Mucosa of rectum (tissue), 2 donors: ENCODE measurements around the gene SEC22A.

Source experiments
- H3K27ac ChIP-seq, 2 donors: one replicate each; pipeline ENCODE4 v1.7.0; 2013; ENCODE audit warnings: inconsistent platforms in 2 of 2, low read depth in 2 of 2, low read length in 2 of 2
- H3K27me3 ChIP-seq, 2 donors: one replicate each; pipeline ENCODE4 v1.7.0; 2013; ENCODE audit warnings: low read length in 2 of 2; ENCODE audit not compliant: control insufficient read depth in 2 of 2, insufficient read depth in 2 of 2
- H3K36me3 ChIP-seq, 2 donors: one replicate each; pipeline ENCODE4 v1.7.0; 2013; ENCODE audit warnings: low read length in 2 of 2; ENCODE audit not compliant: control insufficient read depth in 2 of 2, insufficient read depth in 2 of 2
- H3K4me1 ChIP-seq, 2 donors: one replicate each; pipeline ENCODE4 v1.7.0; 2013; ENCODE audit warnings: low read length in 2 of 2, mild to moderate bottlenecking in 1 of 2; ENCODE audit not compliant: control insufficient read depth in 2 of 2, insufficient read depth in 2 of 2
- H3K4me3 ChIP-seq, 2 donors: one replicate each; pipeline ENCODE4 v1.7.0; 2013; ENCODE audit warnings: low read length in 2 of 2
- H3K9ac ChIP-seq, 2 donors: one replicate each; pipeline ENCODE4 v1.7.0; 2013; ENCODE audit warnings: low read length in 2 of 2, low read depth in 1 of 2, mild to moderate bottlenecking in 1 of 2
- H3K9me3 ChIP-seq, 2 donors: one replicate each; pipeline ENCODE4 v1.7.0; 2013; ENCODE audit warnings: low read length in 2 of 2; ENCODE audit not compliant: control insufficient read depth in 2 of 2
- donor health status: healthy.
- donor health status: Normal muscosa, but diverticular disease.

The SEC22A gene

DNA sequence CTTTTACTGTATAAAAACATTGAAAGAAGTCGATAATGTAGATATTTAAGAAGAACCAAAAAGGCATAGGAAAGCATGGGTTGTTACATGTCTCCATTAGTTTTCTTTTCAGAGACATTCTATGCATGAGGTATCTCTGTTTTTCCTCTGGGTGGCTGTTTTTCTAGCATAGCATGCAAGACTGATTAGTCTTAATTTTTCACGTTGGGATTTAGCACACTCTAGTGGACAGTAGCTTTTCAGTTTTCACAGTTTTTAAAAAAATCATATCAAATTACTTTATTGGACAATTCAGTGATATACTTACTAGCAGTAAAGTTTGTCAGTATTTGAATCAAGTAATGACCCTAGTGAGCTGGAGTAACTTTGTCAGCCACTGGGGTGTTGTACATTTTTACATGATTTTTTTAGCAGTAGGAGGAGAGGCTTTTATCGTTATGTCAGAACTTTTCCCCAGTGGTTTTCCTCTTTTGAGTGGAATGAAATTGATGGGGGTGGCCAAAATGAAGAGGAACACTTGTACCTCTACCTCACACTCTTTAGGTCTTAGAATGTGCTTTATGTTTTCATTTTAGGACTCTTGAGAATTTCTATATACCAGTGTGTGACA lies 57.2 kb downstream of the SEC22A start:
- Histone ChIP-seq H3K36me3 (peaks cover 0 to 6% of the 10 kb centered on the region in 2 donors), H3K4me1 (no peaks in the 10 kb centered on the region), H3K4me3 (no peak overlapping the region), H3K27ac (no peak overlapping the region), H3K27me3 (no peaks in the 10 kb centered on the region), H3K9me3 (no peaks in the 10 kb centered on the region), H3K9ac (no peak overlapping the region)

GRCh38 chr3:123261666-123262065 lies 59.9 kb downstream of the SEC22A start:
- Histone ChIP-seq H3K36me3 (peaks cover 0 to 4% of the 10 kb centered on the region in 2 donors), H3K9me3 (no peaks in the 10 kb centered on the region), H3K4me3 (no peak overlapping the region), H3K27ac (no peak overlapping the region), H3K9ac (no peak overlapping the region), H3K27me3 (no peaks in the 10 kb centered on the region), H3K4me1 (no peaks in the 10 kb centered on the region)

- Histone ChIP-seq H3K9ac (no peak overlapping the region), H3K4me1 (no peaks in the 10 kb centered on the region), H3K27me3 (no peaks in the 10 kb centered on the region), H3K27ac (no peak overlapping the region), H3K9me3 (no peaks in the 10 kb centered on the region), H3K36me3 (peaks cover 0 to 4% of the 10 kb centered on the region in 2 donors), H3K4me3 (no peak overlapping the region)
These were observed 60.5 kb downstream of the SEC22A start for GRCh38 chr3:123262226-123262625.

GRCh38 chr3:123262868-123263267 lies 61.1 kb downstream of the SEC22A start:
- Histone ChIP-seq H3K4me1 (no peaks in the 10 kb centered on the region), H3K4me3 (no peak overlapping the region), H3K27me3 (no peaks in the 10 kb centered on the region), H3K36me3 (peaks cover 0 to 4% of the 10 kb centered on the region in 2 donors), H3K27ac (no peak overlapping the region), H3K9ac (no peak overlapping the region), H3K9me3 (no peaks in the 10 kb centered on the region)

DNA sequence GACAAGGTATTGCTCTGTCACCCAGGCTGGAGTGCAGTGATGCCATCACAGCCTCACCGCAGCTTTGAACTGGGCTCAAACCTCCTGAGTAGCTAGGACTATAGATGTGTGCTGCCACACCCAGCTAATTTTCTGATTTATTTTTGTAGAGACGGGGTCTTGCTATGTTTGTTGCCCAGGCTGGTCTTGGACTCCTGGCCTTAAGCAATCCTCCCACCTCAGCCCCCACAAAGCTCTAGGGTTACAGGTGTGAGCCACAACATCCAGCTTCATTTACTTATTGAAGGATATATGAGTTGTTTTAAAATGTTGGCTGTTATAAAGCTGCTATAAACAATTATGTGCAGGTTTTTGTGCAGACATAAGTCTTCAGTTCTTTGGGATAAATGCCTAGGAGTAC lies 62.2 kb downstream of the SEC22A start:
- Histone ChIP-seq H3K9me3 (no peaks in the 10 kb centered on the region), H3K4me3 (no peak overlapping the region), H3K4me1 (no peaks in the 10 kb centered on the region), H3K27ac (no peak overlapping the region), H3K9ac (no peak overlapping the region), H3K36me3 (peaks cover 4 to 5% of the 10 kb centered on the region in 2 donors), H3K27me3 (no peaks in the 10 kb centered on the region)

DNA sequence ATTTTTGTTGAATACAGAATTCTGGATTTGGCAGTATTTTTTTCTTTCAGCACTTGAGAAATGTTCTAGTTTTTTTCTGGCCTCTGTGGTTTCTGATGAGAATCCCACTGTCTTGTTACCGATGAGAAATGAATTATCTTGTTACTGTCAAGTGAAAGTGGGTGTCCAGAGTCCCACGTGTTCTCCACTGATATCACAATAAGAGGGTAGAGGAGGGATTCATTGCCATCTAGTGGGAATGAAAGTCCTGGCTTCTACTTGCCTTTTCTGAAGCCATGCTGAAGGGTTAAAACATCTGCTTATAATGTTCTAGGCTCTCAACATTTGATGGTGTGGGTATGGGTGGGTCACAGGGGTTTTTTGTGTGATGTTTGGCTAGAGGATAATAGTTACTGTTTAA lies 66.1 kb downstream of the SEC22A start:
- Histone ChIP-seq H3K27me3 (no peaks in the 10 kb centered on the region), H3K4me1 (no peaks in the 10 kb centered on the region), H3K36me3 (peaks cover 5% of the 10 kb centered on the region in 2 donors), H3K9ac (no peak overlapping the region), H3K4me3 (no peak overlapping the region), H3K9me3 (no peaks in the 10 kb centered on the region), H3K27ac (no peak overlapping the region)

GRCh38 chr3:123270818-123271217 lies 69.1 kb downstream of the SEC22A start:
- H3K9ac ChIP-seq = no peak overlapping the region
- H3K36me3 ChIP-seq = peaks cover 5% of the 10 kb centered on the region in 2 donors
- H3K9me3 ChIP-seq = no peaks in the 10 kb centered on the region
- no peak overlapping the region for H3K4me3 ChIP-seq
- no peak overlapping the region for H3K27ac ChIP-seq
- no peaks in the 10 kb centered on the region for H3K27me3 ChIP-seq
- H3K4me1 ChIP-seq = no peaks in the 10 kb centered on the region

GRCh38 chr3:123271466-123272159 lies 69.9 kb downstream of the SEC22A start:
- no peaks in the 10 kb centered on the region for H3K27me3 ChIP-seq
- H3K4me1 ChIP-seq = no peaks in the 10 kb centered on the region
- no peak overlapping the region for H3K9ac ChIP-seq
- no peak overlapping the region for H3K27ac ChIP-seq
- peaks cover 5% of the 10 kb centered on the region in 2 donors for H3K36me3 ChIP-seq
- H3K4me3 ChIP-seq = no peak overlapping the region
- no peaks in the 10 kb centered on the region for H3K9me3 ChIP-seq

DNA sequence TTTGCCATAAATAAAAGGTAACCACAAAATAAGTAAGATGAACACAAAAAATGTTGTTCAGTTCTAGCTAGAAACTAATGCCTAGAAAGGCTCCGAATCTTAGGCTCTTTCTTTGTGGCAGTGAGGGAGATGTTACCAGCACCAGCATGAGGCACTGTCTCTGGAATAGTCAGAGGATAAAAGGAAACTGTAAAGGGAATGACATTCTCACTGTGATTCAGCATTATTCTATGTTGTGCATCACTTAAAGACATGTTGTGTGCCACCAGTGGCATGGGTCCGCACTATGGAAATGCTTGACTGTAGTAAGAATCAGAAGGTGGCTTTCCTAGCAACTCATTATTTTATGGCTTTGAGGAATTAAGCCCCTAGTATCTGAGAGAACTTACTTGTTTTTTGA lies 70.8 kb downstream of the SEC22A start:
- H3K27ac ChIP-seq = no peak overlapping the region

DNA sequence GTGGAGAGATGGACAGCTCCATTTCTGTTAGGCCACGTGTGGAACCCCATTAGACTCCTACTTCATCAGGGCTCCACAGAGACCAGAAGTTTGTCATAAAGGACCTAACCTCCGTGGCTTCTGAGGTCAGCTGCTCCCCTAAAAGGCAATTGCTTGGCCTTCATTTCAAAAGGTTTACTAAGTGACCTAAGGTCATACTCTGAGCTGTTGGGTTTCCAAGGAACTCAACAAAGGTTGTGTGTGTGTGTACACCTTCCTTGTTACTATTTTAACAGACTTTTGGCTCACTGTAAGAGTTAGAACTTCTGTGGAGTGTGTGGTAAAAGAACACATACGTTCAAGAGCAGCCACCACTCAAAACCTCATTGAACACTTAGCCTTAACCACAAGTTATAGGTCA lies 73.9 kb downstream of the SEC22A start:
- Histone ChIP-seq H3K27me3 (no peaks in the 10 kb centered on the region), H3K4me1 (no peaks in the 10 kb centered on the region), H3K36me3 (peaks cover 0 to 5% of the 10 kb centered on the region in 2 donors), H3K27ac (no peak overlapping the region), H3K4me3 (no peak overlapping the region), H3K9ac (no peak overlapping the region), H3K9me3 (no peaks in the 10 kb centered on the region)

More for the DNA sequence above, 70.8 kb downstream of the SEC22A start:
- Histone ChIP-seq H3K9me3 (no peaks in the 10 kb centered on the region), H3K4me3 (no peak overlapping the region), H3K36me3 (peaks cover 5% of the 10 kb centered on the region in 2 donors), H3K9ac (no peak overlapping the region), H3K4me1 (no peaks in the 10 kb centered on the region), H3K27me3 (no peaks in the 10 kb centered on the region)
